LNCaP clone FGC (cell line): ENCODE data around the gene DOCK9.

Experiments
- DNase-seq: peaks from one replicate; pipeline ENCODE4 v3.0.0-alpha.2; 2011; ENCODE audit warnings: low read depth
- H3K4me3 ChIP-seq: 2 replicates; pipeline ENCODE4 v1.5.1; 2011; ENCODE audit warnings: mild to moderate bottlenecking, low read depth, low read length, control low read depth
- TF ChIP-seq, protein P1 (sequence below): IDR thresholded peaks from 2 replicates; pipeline ENCODE4 v1.5.1; 2012; ENCODE audit warnings: mild to moderate bottlenecking; ENCODE audit not compliant: control insufficient read depth, insufficient read depth; ENCODE audit errors: extremely low read depth

The DOCK9 gene

DNA sequence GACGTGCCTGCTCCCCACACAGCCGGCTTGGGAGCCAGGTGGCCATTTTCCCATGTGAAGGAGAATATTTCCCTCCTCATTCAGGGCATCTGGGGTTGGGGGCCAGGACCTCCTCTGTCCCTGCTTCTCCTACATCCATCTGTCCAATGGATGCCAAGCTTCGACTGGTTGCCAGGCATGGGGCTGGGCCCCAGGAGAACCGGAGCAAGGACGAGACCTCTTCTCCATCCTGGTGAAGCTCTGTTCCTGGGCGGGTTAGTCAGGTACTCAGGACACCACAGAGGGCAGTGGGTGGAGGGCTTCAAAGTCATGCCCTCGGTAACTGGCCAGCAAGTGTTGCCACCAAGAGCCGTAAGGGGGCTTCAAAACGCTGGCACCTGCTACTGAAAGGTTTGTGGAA lies 203.1 kb downstream of the DOCK9 start:
- H3K4me3 ChIP-seq: no peak overlapping the region
- TF ChIP-seq, protein P1, sequence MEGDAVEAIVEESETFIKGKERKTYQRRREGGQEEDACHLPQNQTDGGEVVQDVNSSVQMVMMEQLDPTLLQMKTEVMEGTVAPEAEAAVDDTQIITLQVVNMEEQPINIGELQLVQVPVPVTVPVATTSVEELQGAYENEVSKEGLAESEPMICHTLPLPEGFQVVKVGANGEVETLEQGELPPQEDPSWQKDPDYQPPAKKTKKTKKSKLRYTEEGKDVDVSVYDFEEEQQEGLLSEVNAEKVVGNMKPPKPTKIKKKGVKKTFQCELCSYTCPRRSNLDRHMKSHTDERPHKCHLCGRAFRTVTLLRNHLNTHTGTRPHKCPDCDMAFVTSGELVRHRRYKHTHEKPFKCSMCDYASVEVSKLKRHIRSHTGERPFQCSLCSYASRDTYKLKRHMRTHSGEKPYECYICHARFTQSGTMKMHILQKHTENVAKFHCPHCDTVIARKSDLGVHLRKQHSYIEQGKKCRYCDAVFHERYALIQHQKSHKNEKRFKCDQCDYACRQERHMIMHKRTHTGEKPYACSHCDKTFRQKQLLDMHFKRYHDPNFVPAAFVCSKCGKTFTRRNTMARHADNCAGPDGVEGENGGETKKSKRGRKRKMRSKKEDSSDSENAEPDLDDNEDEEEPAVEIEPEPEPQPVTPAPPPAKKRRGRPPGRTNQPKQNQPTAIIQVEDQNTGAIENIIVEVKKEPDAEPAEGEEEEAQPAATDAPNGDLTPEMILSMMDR: no peak
- no peak for DNase-seq

DNA sequence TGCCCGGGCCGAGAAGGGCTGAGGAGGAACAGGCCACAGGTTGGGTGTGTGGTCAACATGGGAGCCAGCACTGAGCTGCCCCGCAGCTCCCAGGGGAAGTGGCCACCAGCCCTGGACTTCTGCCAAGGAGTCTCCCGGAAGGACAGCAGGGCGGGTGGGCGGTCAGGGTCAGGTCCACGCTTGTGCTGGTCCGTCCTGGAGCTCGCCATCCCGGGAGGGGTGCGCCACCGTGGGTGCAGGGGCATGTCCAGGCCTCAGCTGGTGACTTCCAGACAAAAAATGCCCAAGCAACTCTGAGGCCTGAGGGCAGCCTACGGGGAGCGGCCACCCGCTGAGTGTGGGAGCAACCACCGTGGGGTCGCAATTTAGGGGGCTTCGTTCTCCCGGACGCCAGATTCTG lies 203.9 kb downstream of the DOCK9 start:
- H3K4me3 ChIP-seq: no peak overlapping the region
- DNase-seq: no peak
- TF ChIP-seq, protein P1: no peak

DNA sequence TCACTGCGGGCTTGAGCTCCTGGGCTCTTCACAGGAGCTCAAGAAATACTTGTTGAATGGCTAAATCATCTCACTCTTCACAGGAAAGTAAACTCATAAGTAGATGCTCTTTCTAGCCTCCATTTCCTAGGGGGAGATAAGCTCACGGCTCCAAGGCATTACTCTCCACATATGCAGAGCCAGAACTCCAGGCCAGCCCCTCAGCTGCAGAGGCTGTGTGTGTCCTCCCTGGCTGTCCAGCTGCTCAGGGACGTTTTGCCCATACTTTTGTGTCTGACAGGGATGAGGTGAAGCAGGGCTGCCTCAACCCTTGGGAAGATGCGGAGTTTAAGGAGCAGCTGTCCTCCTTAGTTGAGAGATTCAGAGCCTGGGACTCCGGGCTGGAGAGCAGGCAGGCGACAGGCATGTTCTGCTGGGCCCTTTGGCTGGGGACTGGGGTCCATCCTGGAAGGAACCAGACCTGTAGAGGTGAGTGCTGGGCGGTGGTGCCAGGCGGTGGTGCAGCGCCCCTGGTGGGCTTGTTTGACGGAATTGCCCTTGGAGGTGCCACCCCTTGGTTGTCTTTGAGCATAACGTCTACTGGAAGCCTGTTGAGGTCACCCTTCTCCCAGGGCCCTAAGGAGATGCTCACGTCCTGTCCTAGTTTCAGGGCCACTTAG lies 204.9 kb downstream of the DOCK9 start:
- no peak for DNase-seq
- H3K4me3 ChIP-seq: no peak overlapping the region
- TF ChIP-seq, protein P1: no peak

DNA sequence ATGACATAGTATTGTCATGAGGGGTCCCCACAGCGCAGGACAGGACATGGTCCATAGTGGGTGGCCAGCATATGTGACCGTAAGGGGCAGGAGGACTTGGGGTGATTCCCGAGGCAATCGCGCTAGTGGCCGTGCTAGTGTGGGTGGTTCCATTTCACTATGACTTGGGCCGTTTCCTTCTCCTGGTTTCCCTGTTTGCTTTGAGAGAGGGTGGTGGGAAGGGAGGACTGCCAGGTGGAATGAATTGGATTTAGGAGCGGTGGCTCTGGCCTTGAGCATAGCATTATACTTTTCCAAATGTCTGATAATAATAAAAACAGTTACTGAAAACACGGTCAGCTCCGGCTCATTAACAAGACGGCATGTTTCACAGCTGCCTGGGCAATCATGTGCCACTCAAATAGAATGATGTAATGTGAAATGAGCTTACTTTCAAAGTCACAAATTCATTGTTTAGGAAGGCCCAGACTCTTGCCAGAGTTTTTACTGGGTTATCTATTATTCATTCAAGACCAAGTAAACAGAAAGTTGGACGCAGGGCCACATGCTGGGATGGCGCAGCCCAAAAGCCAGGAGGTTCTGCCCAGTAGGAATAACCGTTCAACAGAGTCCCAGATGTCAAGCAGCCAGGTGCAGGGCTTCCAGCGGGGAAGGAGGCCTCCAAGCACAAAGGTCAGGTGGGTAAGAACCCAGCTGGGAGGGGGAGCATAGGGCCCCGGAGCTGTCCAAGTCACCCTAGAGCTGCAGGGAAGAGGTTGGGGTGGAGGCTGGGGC lies 205.8 kb downstream of the DOCK9 start:
- no peak overlapping the region for H3K4me3 ChIP-seq
- TF ChIP-seq, protein P1: no peak
- DNase-seq: no peak

DNA sequence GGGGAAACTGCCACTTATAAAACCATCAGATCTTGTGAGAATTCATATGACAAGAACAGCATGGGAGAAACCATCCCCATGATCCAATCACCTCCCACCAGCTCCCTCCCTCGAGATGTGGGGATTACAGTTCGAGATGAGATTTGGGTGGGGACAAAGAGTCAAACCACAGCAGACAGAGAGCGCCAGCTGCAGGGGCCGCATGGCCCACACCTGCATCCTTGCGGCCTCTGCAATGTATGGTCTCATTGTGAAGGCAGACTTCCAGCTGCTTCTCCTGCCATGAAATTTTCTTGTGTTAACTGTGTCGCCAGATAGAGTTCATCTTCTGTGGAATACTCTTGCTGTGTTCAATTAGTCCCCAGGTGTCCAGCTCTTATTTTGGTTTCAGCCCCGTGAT lies 208.1 kb downstream of the DOCK9 start:
- no peak overlapping the region for H3K4me3 ChIP-seq
- DNase-seq: no peak
- TF ChIP-seq, protein P1: no peak

DNA sequence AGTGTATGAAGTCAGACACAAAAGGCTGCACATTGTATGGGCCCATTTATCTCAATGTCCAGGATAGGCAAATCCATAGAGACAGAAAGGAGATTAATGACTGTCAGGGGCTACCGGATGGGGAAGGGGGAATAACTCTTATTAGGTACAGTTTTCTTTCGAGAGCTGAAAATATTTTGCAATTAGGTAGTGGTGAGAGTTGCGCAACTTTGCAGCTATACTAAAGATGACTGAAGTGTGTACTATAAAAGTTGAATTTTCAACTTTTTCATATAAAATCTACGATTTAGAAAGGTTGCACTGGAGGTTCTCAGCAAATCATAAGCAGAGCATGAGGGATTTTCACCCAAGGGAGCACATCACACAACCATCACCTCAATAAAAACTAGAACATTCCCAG lies 209.3 kb downstream of the DOCK9 start:
- TF ChIP-seq, protein P1: no peak
- H3K4me3 ChIP-seq: no peak overlapping the region
- no peak for DNase-seq

DNA sequence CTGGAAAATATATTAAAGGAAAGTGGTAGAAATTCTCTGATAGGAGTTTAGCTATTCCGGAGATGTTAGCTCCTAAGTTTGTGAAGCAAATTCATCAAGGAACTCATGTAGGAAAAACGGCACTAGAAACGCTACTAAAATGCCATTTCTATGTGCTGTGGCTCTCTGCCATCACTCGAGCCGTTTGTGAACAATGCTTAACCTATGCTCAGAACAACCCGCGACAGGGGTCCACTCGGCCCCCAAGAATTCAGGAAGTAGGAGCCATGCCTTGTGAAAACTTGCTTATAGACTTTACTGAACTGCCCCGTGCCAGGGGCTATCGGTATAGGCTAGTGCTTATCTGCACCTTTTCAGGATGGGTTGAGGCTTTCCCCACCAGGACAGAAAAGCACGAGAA lies 211.2 kb downstream of the DOCK9 start:
- TF ChIP-seq, protein P1: no peak
- H3K4me3 ChIP-seq: no peak overlapping the region
- DNase-seq: no peak
